Breast epithelium (tissue), 4 donors: ENCODE measurements around the gene HMCN2. TPM values are rescaled to one million over a fixed set of nuclear protein-coding genes. Genes with fewer than 3 reads are reported as not detected.
"Not testable (repeated sequence)": the region's sequence is repeated elsewhere in the genome, so short reads cannot be mapped to it uniquely, and the experiment has no call there.

ENCODE experiments used
- DNase-seq, 2 donors: peaks; one replicate each; pipeline ENCODE4 v3.0.0-alpha.2; 2019; ENCODE audit warnings: low spot score in 2 of 2
- H3K27ac ChIP-seq, 2 donors: fragments of 200-600 bp; sonication (generic) in 1 of 2; one replicate each; pipeline ENCODE4 v1.5.1; 2016 to 2019; ENCODE audit warnings: mild to moderate bottlenecking in 1 of 2
- H3K27me3 ChIP-seq, 2 donors: fragments of 200-600 bp; sonication (generic) in 1 of 2; one replicate each; pipeline versions ENCODE4 v1.5.1 to v1.6.0; 2017 to 2019; ENCODE audit warnings: control low read depth in 1 of 2, mild to moderate bottlenecking in 1 of 2
- H3K36me3 ChIP-seq: fragments of 200-600 bp; one replicate; pipeline ENCODE4 v1.5.1; 2019
- H3K4me1 ChIP-seq, 2 donors: fragments of 200-600 bp; sonication (generic); one replicate each; pipeline ENCODE4 v1.5.1; 2016 to 2019; ENCODE audit warnings: control low read depth in 1 of 2
- H3K4me3 ChIP-seq, 3 donors: fragments of 200-600 bp; sonication (generic); 1 replicate in 2 of 3; 2 replicates in 1 of 3; pipeline ENCODE4 v1.5.1; 2016 to 2019; ENCODE audit warnings: mild to moderate bottlenecking in 3 of 3, moderate library complexity in 2 of 3
- H3K9me3 ChIP-seq, 2 donors: fragments of 200-600 bp; sonication (generic) in 1 of 2; one replicate each; pipeline ENCODE4 v1.5.1; 2016 to 2019; ENCODE audit warnings: control low read depth in 1 of 2
- CTCF ChIP-seq, 3 donors: fragments of 450-650 bp; IDR thresholded peaks; one replicate each; pipeline ENCODE4 v1.5.1; 2016 to 2017; ENCODE audit warnings: antibody characterized with exemption in 3 of 3, mild to moderate bottlenecking in 3 of 3, moderate library complexity in 3 of 3
- POLR2A ChIP-seq: fragments of 450-650 bp; IDR thresholded peaks from one replicate; pipeline ENCODE4 v1.6.1; 2016; ENCODE audit warnings: antibody characterized with exemption, mild to moderate bottlenecking, moderate library complexity
- POLR2AphosphoS5 ChIP-seq, 3 donors: sonication (generic); formaldehyde crosslinking; IDR thresholded peaks; one replicate each; pipeline ENCODE4 v1.6.1; 2017; ENCODE audit warnings: antibody characterized with exemption in 3 of 3
- intact Hi-C: fragments of 100-400 bp; cut with DNase I; formaldehyde crosslinking; loops from one replicate; pipeline ENCODE4 v1.15.1; 2023; ENCODE audit warnings: low total_unique reads
- total RNA-seq, 3 donors: library from RNA; depleted of rRNA; stranded (reverse); fragments of >200 nt; gene quantifications; one replicate each; pipeline ENCODE4 v1.1.0, GENCODE V29; 2016

The HMCN2 gene
- total RNA-seq, 3 donors from 2014 or later: 0.29 to 3.8 (median 0.98) TPM

GRCh38 chr9:130276121-130276520 is 10.6 kb downstream of the HMCN2 start:
- no peak for DNase-seq
- intact Hi-C loops: no loop called here
- H3K27ac ChIP-seq: no peak overlapping the region
- no peaks in the 10 kb centered on the region for H3K27me3 ChIP-seq
- H3K4me1 ChIP-seq: no peaks in the 10 kb centered on the region
- TF ChIP-seq CTCF (IDR thresholded peaks at IDR 0.05) (no peak), POLR2A (no peak), POLR2AphosphoS5 (IDR thresholded peaks at IDR 0.05) (no peak)
- H3K4me3 ChIP-seq: no peak overlapping the region
- no peaks in the 10 kb centered on the region for H3K36me3 ChIP-seq
- H3K9me3 ChIP-seq: no peaks in the 10 kb centered on the region

- H3K4me3 ChIP-seq: no peak overlapping the region
- TF ChIP-seq POLR2AphosphoS5 (IDR thresholded peaks at IDR 0.05): no peak
- TF ChIP-seq CTCF (IDR thresholded peaks at IDR 0.05): no peak
- TF ChIP-seq POLR2A: no peak
- intact Hi-C loops: no loop called here
- H3K36me3 ChIP-seq: no peaks in the 10 kb centered on the region
- no peaks in the 10 kb centered on the region for H3K9me3 ChIP-seq
- H3K27ac ChIP-seq: no peak overlapping the region
- H3K27me3 ChIP-seq: no peaks in the 10 kb centered on the region
- DNase-seq: no peak
- H3K4me1 ChIP-seq: no peaks in the 10 kb centered on the region
These were observed 11.4 kb downstream of the HMCN2 start for GRCh38 chr9:130276955-130277354.

GRCh38 chr9:130277525-130277924 is 12.0 kb downstream of the HMCN2 start:
- H3K27ac ChIP-seq, H3K4me1 ChIP-seq, H3K27me3 ChIP-seq: not testable (repeated sequence)

GRCh38 chr9:130283539-130284248 is 18.1 kb downstream of the HMCN2 start:
- Histone ChIP-seq H3K4me1 (no peaks in the 10 kb centered on the region), H3K36me3 (no peaks in the 10 kb centered on the region), H3K27me3 (peaks cover 0 to 28% of the 10 kb centered on the region in 2 donors), H3K9me3 (no peaks in the 10 kb centered on the region), H3K27ac (no peak overlapping the region), H3K4me3 (no peak overlapping the region)
- intact Hi-C loops: no loop called here
- TF ChIP-seq POLR2AphosphoS5 (IDR thresholded peaks at IDR 0.05): no peak
- TF ChIP-seq CTCF (IDR thresholded peaks at IDR 0.05): no peak
- TF ChIP-seq POLR2A: no peak
- DNase-seq: no peak

More at GRCh38 chr9:130277525-130277924, 12.0 kb downstream of the HMCN2 start:
- H3K9me3 ChIP-seq, H3K36me3 ChIP-seq, H3K4me3 ChIP-seq, intact Hi-C loops, DNase-seq: not testable (repeated sequence)

GRCh38 chr9:130284249-130284625 is 18.7 kb downstream of the HMCN2 start:
- no peak for TF ChIP-seq POLR2AphosphoS5 (IDR thresholded peaks at IDR 0.05)
- no peak for TF ChIP-seq POLR2A
- TF ChIP-seq CTCF (IDR thresholded peaks at IDR 0.05): no peak
- Histone ChIP-seq H3K27ac (no peak overlapping the region), H3K27me3 (peaks cover 0 to 33% of the 10 kb centered on the region in 2 donors), H3K36me3 (no peaks in the 10 kb centered on the region), H3K4me1 (no peaks in the 10 kb centered on the region), H3K9me3 (no peaks in the 10 kb centered on the region), H3K4me3 (no peak overlapping the region)
- DNase-seq: no peak
- intact Hi-C loops: no loop called here
